ENCODE data around the gene ZC3H14. TPM values are rescaled to one million over a fixed set of nuclear protein-coding genes. Genes with fewer than 3 reads are reported as not detected.

Gene ZC3H14
- total RNA-seq, 1 donor from 2014 or later = 92.7 TPM

DNA sequence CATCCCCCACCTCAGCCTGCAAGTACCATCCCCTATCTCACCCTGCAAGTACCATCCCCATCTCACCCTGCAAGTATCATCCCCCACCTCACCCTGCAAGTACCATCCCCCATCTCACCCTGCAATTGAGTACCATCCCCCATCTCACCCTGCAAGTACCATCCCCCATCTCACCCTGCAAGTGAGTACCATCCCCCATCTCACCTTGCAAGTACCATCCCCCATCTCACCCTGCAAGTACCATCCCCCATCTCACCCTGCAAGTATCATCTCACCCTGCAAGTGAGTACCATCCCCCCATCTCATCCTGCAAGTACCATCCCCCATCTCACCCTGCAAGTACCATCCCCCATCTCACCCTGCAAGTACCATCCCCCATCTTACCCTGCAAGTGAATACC is 45.0 kb downstream of the ZC3H14 start:
- Mint-ChIP-seq H3K9me3 (no peaks in the 10 kb centered on the region), H3K36me3 (ENCODE audit: low read depth) (peaks cover 42% of the 10 kb centered on the region), H3K27me3 (ENCODE audit: low read depth) (no peaks in the 10 kb centered on the region), H3K4me3 (no peak overlapping the region), H3K4me1 (no peaks in the 10 kb centered on the region), H3K27ac (ENCODE audit: unreplicated experiment) (no peak overlapping the region)
- TF ChIP-seq, protein P1, sequence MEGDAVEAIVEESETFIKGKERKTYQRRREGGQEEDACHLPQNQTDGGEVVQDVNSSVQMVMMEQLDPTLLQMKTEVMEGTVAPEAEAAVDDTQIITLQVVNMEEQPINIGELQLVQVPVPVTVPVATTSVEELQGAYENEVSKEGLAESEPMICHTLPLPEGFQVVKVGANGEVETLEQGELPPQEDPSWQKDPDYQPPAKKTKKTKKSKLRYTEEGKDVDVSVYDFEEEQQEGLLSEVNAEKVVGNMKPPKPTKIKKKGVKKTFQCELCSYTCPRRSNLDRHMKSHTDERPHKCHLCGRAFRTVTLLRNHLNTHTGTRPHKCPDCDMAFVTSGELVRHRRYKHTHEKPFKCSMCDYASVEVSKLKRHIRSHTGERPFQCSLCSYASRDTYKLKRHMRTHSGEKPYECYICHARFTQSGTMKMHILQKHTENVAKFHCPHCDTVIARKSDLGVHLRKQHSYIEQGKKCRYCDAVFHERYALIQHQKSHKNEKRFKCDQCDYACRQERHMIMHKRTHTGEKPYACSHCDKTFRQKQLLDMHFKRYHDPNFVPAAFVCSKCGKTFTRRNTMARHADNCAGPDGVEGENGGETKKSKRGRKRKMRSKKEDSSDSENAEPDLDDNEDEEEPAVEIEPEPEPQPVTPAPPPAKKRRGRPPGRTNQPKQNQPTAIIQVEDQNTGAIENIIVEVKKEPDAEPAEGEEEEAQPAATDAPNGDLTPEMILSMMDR (conservative IDR thresholded peaks at IDR 0.05) = no peak
- DNase-seq (ENCODE audit: low read depth, low spot score) = no peak

DNA sequence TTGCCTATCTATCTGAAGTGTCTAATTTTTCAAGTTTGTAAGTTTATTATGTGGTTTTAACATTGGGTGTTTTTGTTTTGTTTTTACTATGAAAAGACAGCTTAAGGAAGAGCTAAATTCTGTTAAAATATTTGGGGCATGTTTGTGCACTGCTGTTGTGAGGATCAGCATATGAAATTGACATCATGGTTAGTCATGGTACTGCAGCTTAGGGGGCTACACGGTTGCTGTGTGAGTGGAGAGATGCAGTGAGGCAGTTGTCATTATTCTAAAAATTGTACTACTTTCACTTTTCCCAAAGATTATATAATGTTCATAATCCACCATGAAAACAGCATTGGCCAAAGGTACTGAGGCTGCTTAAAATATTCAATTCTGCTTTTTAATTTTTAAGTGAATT is 49.0 kb downstream of the ZC3H14 start:
- H3K4me1 Mint-ChIP-seq = no peaks in the 10 kb centered on the region
- H3K27ac Mint-ChIP-seq (ENCODE audit: unreplicated experiment) = no peak overlapping the region
- no peak overlapping the region for H3K4me3 Mint-ChIP-seq
- H3K36me3 Mint-ChIP-seq (ENCODE audit: low read depth) = peaks cover 42% of the 10 kb centered on the region
- DNase-seq (ENCODE audit: low read depth, low spot score) = no peak
- H3K27me3 Mint-ChIP-seq (ENCODE audit: low read depth) = no peaks in the 10 kb centered on the region
- TF ChIP-seq, protein P1 (conservative IDR thresholded peaks at IDR 0.05) = no peak
- no peaks in the 10 kb centered on the region for H3K9me3 Mint-ChIP-seq

GRCh38 chr14:88612981-88613380 is 50.1 kb downstream of the ZC3H14 start:
- Mint-ChIP-seq H3K36me3 (ENCODE audit: low read depth) (peaks cover 35% of the 10 kb centered on the region), H3K9me3 (no peaks in the 10 kb centered on the region), H3K27me3 (ENCODE audit: low read depth) (no peaks in the 10 kb centered on the region), H3K4me3 (no peak overlapping the region), H3K4me1 (no peaks in the 10 kb centered on the region), H3K27ac (ENCODE audit: unreplicated experiment) (no peak overlapping the region)
- TF ChIP-seq, protein P1 (conservative IDR thresholded peaks at IDR 0.05) = no peak
- DNase-seq (ENCODE audit: low read depth, low spot score) = no peak

- DNase-seq (ENCODE audit: low read depth, low spot score) = no peak
- Mint-ChIP-seq H3K4me3 (no peak overlapping the region), H3K27ac (ENCODE audit: unreplicated experiment) (no peak overlapping the region), H3K27me3 (ENCODE audit: low read depth) (no peaks in the 10 kb centered on the region), H3K9me3 (no peaks in the 10 kb centered on the region), H3K36me3 (ENCODE audit: low read depth) (peaks cover 29% of the 10 kb centered on the region), H3K4me1 (peaks cover 4% of the 10 kb centered on the region)
- TF ChIP-seq, protein P1 (conservative IDR thresholded peaks at IDR 0.05) = no peak
These were observed 50.7 kb downstream of the ZC3H14 start for GRCh38 chr14:88613552-88614010.

- Mint-ChIP-seq H3K4me1 (peaks cover 4% of the 10 kb centered on the region), H3K36me3 (ENCODE audit: low read depth) (peaks cover 25% of the 10 kb centered on the region), H3K9me3 (no peaks in the 10 kb centered on the region), H3K27me3 (ENCODE audit: low read depth) (no peaks in the 10 kb centered on the region), H3K27ac (ENCODE audit: unreplicated experiment) (no peak overlapping the region), H3K4me3 (no peak overlapping the region)
- no peak for DNase-seq (ENCODE audit: low read depth, low spot score)
- TF ChIP-seq, protein P1 (conservative IDR thresholded peaks at IDR 0.05) = no peak
These were observed 51.5 kb downstream of the ZC3H14 start for GRCh38 chr14:88614218-88614907.
